Left forelimb (tissue), 1 donor: Measurements from ENCODE around the gene EPHX1.
"Not testable (repeated sequence)": the region's sequence is repeated elsewhere in the genome, so short reads cannot be mapped to it uniquely, and the experiment has no call there.

Experiments
- DNase-seq: peaks from one replicate; pipeline ENCODE4 v3.0.0-alpha.2; 2018; ENCODE audit warnings: low spot score

Gene EPHX1

GRCh38 chr1:225816643-225817538 lies 7.0 kb downstream of the EPHX1 start:
- no peak for DNase-seq

- no peak for DNase-seq
Measured at GRCh38 chr1:225817611-225818061, 7.7 kb downstream of the EPHX1 start.

- no peak for DNase-seq
Measured at GRCh38 chr1:225818229-225818628, 8.3 kb downstream of the EPHX1 start.

- no peak for DNase-seq
Measured at GRCh38 chr1:225819346-225820192, 9.6 kb downstream of the EPHX1 start.

- DNase-seq: no peak
Measured at GRCh38 chr1:225820522-225821120, 10.7 kb downstream of the EPHX1 start.

GRCh38 chr1:225822655-225823403 lies 12.9 kb downstream of the EPHX1 start:
- no peak for DNase-seq

- no peak for DNase-seq
Measured at GRCh38 chr1:225823811-225824261, 13.9 kb downstream of the EPHX1 start.

GRCh38 chr1:225824533-225824941 lies 14.6 kb downstream of the EPHX1 start:
- no peak for DNase-seq

- no peak for DNase-seq
Measured at GRCh38 chr1:225825078-225825477, 15.2 kb downstream of the EPHX1 start.

- DNase-seq: no peak
Measured at GRCh38 chr1:225825607-225826007, 15.7 kb downstream of the EPHX1 start.

- no peak for DNase-seq
Measured at GRCh38 chr1:225827076-225827475, 17.2 kb downstream of the EPHX1 start.

- DNase-seq: no peak
Measured at GRCh38 chr1:225828706-225829345, 18.9 kb downstream of the EPHX1 start.

- no peak for DNase-seq
Measured at GRCh38 chr1:225830841-225831240, 20.9 kb downstream of the EPHX1 start.

- DNase-seq: peak; percentile 83
Measured at GRCh38 chr1:225834417-225835329, 24.7 kb downstream of the EPHX1 start.

- DNase-seq: no peak
Measured at GRCh38 chr1:225835856-225836255, 25.9 kb downstream of the EPHX1 start.

GRCh38 chr1:225836296-225836695 lies 26.4 kb downstream of the EPHX1 start:
- not testable (repeated sequence) for DNase-seq

- DNase-seq: no peak
Measured at GRCh38 chr1:225838793-225839192, 28.9 kb downstream of the EPHX1 start.

- DNase-seq: no peak
Measured at GRCh38 chr1:225840223-225840610, 30.3 kb downstream of the EPHX1 start.

GRCh38 chr1:225840713-225841112 lies 30.8 kb downstream of the EPHX1 start:
- no peak for DNase-seq

- DNase-seq: no peak
Measured at GRCh38 chr1:225842074-225842473, 32.1 kb downstream of the EPHX1 start.
